ENCODE results near the gene KLHL29. TPM values are rescaled to one million over a fixed set of nuclear protein-coding genes. Genes with fewer than 3 reads are reported as not detected.

The KLHL29 gene
- total and polyA plus RNA-seq, 4 donors, result 0.29 to 2.3 (median 0.68) TPM

GRCh38 chr2:23346781-23347180 is 38.2 kb upstream of the KLHL29 start:
- H3K27ac ChIP-seq (ENCODE audit: low read depth in 1 of 2, low read length in 2 of 2), result no peak overlapping the region
- TF ChIP-seq HNF4A (conservative IDR thresholded peaks at IDR 0.05) (no peak), RAD21 (IDR thresholded peaks at IDR 0.05) (no peak), YY1 (IDR thresholded peaks at IDR 0.05) (no peak), SP1 (IDR thresholded peaks at IDR 0.05) (no peak), ATF3 (IDR thresholded peaks at IDR 0.05) (no peak), FOXA2 (IDR thresholded peaks at IDR 0.05) (no peak), NR2F2 (IDR thresholded peaks at IDR 0.05) (no peak), RXRA (IDR thresholded peaks at IDR 0.05) (no peak), GABPA (IDR thresholded peaks at IDR 0.05 in 1 of 2, conservative IDR thresholded peaks at IDR 0.05 in 1 of 2) (no peak), MAX (IDR thresholded peaks at IDR 0.05) (no peak), HNF4G (IDR thresholded peaks at IDR 0.05) (no peak), JUND (IDR thresholded peaks at IDR 0.05) (no peak)
- TF ChIP-seq, protein P1, sequence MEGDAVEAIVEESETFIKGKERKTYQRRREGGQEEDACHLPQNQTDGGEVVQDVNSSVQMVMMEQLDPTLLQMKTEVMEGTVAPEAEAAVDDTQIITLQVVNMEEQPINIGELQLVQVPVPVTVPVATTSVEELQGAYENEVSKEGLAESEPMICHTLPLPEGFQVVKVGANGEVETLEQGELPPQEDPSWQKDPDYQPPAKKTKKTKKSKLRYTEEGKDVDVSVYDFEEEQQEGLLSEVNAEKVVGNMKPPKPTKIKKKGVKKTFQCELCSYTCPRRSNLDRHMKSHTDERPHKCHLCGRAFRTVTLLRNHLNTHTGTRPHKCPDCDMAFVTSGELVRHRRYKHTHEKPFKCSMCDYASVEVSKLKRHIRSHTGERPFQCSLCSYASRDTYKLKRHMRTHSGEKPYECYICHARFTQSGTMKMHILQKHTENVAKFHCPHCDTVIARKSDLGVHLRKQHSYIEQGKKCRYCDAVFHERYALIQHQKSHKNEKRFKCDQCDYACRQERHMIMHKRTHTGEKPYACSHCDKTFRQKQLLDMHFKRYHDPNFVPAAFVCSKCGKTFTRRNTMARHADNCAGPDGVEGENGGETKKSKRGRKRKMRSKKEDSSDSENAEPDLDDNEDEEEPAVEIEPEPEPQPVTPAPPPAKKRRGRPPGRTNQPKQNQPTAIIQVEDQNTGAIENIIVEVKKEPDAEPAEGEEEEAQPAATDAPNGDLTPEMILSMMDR (IDR thresholded peaks at IDR 0.05; ENCODE audit: low read depth, low read length, missing input control), result no peak
- TF ChIP-seq, protein P2, sequence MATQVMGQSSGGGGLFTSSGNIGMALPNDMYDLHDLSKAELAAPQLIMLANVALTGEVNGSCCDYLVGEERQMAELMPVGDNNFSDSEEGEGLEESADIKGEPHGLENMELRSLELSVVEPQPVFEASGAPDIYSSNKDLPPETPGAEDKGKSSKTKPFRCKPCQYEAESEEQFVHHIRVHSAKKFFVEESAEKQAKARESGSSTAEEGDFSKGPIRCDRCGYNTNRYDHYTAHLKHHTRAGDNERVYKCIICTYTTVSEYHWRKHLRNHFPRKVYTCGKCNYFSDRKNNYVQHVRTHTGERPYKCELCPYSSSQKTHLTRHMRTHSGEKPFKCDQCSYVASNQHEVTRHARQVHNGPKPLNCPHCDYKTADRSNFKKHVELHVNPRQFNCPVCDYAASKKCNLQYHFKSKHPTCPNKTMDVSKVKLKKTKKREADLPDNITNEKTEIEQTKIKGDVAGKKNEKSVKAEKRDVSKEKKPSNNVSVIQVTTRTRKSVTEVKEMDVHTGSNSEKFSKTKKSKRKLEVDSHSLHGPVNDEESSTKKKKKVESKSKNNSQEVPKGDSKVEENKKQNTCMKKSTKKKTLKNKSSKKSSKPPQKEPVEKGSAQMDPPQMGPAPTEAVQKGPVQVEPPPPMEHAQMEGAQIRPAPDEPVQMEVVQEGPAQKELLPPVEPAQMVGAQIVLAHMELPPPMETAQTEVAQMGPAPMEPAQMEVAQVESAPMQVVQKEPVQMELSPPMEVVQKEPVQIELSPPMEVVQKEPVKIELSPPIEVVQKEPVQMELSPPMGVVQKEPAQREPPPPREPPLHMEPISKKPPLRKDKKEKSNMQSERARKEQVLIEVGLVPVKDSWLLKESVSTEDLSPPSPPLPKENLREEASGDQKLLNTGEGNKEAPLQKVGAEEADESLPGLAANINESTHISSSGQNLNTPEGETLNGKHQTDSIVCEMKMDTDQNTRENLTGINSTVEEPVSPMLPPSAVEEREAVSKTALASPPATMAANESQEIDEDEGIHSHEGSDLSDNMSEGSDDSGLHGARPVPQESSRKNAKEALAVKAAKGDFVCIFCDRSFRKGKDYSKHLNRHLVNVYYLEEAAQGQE (IDR thresholded peaks at IDR 0.05), result no peak
- TF ChIP-seq, protein P3, sequence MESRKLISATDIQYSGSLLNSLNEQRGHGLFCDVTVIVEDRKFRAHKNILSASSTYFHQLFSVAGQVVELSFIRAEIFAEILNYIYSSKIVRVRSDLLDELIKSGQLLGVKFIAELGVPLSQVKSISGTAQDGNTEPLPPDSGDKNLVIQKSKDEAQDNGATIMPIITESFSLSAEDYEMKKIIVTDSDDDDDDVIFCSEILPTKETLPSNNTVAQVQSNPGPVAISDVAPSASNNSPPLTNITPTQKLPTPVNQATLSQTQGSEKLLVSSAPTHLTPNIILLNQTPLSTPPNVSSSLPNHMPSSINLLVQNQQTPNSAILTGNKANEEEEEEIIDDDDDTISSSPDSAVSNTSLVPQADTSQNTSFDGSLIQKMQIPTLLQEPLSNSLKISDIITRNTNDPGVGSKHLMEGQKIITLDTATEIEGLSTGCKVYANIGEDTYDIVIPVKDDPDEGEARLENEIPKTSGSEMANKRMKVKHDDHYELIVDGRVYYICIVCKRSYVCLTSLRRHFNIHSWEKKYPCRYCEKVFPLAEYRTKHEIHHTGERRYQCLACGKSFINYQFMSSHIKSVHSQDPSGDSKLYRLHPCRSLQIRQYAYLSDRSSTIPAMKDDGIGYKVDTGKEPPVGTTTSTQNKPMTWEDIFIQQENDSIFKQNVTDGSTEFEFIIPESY (IDR thresholded peaks at IDR 0.05), result no peak
- H3K9me3 ChIP-seq (ENCODE audit: control insufficient read depth in 4 of 4, low read length in 3 of 4), result no peaks in the 10 kb centered on the region
- no peaks in the 10 kb centered on the region for H3K27me3 ChIP-seq (ENCODE audit: control insufficient read depth in 4 of 4, insufficient read depth in 4 of 4, low read length in 3 of 4)
- no peak overlapping the region for H3K9ac ChIP-seq (ENCODE audit: low read depth in 1 of 2, low read length in 2 of 2)
- H3K4me1 ChIP-seq (ENCODE audit: control insufficient read depth in 4 of 4, insufficient read depth in 4 of 4, low read length in 3 of 4), result peaks cover 0 to 6% (median 1%) of the 10 kb centered on the region in 4 donors
- no peak overlapping the region for H3K4me3 ChIP-seq (ENCODE audit: low read depth in 1 of 3, low read length in 3 of 3)
- 91% methylated on average over 8 of the region's 8 CpGs for WGBS
- no peak for DNase-seq (ENCODE audit: low spot score)
- H3K36me3 ChIP-seq (ENCODE audit: control insufficient read depth in 4 of 4, insufficient read depth in 3 of 4, low read depth in 1 of 4, low read length in 3 of 4), result no peaks in the 10 kb centered on the region

- no peak overlapping the region for H3K4me3 ChIP-seq (ENCODE audit: low read depth in 1 of 3, low read length in 3 of 3)
- DNase-seq (ENCODE audit: low spot score), result no peak
- H3K36me3 ChIP-seq (ENCODE audit: control insufficient read depth in 4 of 4, insufficient read depth in 3 of 4, low read depth in 1 of 4, low read length in 3 of 4), result no peaks in the 10 kb centered on the region
- peaks cover 0 to 8% (median 1%) of the 10 kb centered on the region in 4 donors for H3K4me1 ChIP-seq (ENCODE audit: control insufficient read depth in 4 of 4, insufficient read depth in 4 of 4, low read length in 3 of 4)
- no peaks in the 10 kb centered on the region for H3K27me3 ChIP-seq (ENCODE audit: control insufficient read depth in 4 of 4, insufficient read depth in 4 of 4, low read length in 3 of 4)
- H3K27ac ChIP-seq (ENCODE audit: low read depth in 1 of 2, low read length in 2 of 2), result no peak overlapping the region
- no peaks in the 10 kb centered on the region for H3K9me3 ChIP-seq (ENCODE audit: control insufficient read depth in 4 of 4, low read length in 3 of 4)
- no peak overlapping the region for H3K9ac ChIP-seq (ENCODE audit: low read depth in 1 of 2, low read length in 2 of 2)
- WGBS, result 92% methylated on average over 18 of the region's 18 CpGs
- TF ChIP-seq FOXA1 (IDR thresholded peaks at IDR 0.05) (no peak), MAX (IDR thresholded peaks at IDR 0.05) (no peak), YY1 (IDR thresholded peaks at IDR 0.05) (no peak), TAF1 (conservative IDR thresholded peaks at IDR 0.05) (no peak), ATF3 (IDR thresholded peaks at IDR 0.05) (no peak), HNF4G (IDR thresholded peaks at IDR 0.05) (no peak), SP1 (IDR thresholded peaks at IDR 0.05) (no peak), GABPA (IDR thresholded peaks at IDR 0.05 in 1 of 2, conservative IDR thresholded peaks at IDR 0.05 in 1 of 2) (no peak)
- TF ChIP-seq, protein P2 (IDR thresholded peaks at IDR 0.05), result no peak
These were observed 37.4 kb upstream of the KLHL29 start for GRCh38 chr2:23347471-23348092.

Data from liver (tissue), 9 donors.